Caki2 (cell line): Measurements from ENCODE around the gene ZNF48. TPM values are rescaled to one million over a fixed set of nuclear protein-coding genes. Genes with fewer than 3 reads are reported as not detected.

Experiments used
- DNase-seq: peaks from one replicate; pipeline ENCODE4 v3.0.0-alpha.2; 2015; ENCODE audit warnings: low read depth
- in situ Hi-C: cut with HindIII; loops from 2 replicates; pipeline ENCODE4 v1.10.0; 2016; ENCODE audit warnings: low sequenced_read_pairs, low pct_unique_long_range_greater_than_20kb, mixed read lengths
- total RNA-seq: library from RNA; depleted of rRNA; stranded (reverse); fragments of >200 nt; shearing (Covaris generic); gene quantifications from 2 replicates; pipeline ENCODE4 v1.2.3, GENCODE V29; 2014; ENCODE audit warnings: low replicate concordance; rRNA removed

The ZNF48 gene
- total RNA-seq: 34.6 and 35.6 TPM in 2 replicates

DNA sequence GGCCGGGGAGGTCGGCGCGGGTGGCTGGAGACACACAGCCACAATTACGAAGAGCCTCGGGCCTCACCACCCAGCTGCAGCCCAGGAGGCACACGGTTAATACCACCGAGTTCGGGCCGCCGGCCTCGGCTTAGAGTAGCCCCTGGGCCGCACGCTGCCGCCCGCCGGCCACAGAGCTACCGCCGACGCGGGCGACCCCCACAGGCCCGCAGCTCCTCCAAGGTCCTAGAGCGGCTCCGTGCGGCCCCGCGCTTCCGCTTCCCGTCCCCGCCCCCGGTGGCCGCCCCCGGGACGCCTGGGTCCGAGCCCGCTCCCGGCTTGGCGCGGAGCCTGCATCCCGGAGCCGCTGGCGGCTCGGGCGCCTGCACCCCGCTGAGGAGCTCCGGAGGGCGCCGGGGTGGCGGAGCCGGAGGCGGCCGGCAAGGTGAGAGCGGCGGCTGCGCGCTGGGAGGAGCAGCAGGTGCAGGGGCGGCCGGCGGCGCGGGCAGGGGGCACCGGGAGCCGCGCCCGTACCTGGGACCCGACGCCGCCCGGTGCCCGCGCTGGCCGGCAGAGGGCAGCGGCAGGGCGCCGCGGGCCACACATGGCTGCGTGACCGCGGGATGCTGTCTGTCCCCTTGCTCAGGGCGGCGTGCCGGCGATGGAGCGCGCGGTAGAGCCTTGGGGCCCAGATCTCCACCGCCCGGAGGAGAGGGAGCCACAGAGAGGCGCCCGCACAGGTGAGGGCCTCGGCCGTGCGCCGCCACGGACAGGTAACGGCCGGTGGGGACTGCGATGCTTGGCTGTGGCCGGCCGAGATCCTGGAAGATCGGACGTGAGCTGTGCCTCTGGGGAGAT is at the start of gene ZNF48:
Gene ZNF48, plus strand, starts transcription at position 266 of the 837 bp plus-strand sequence. Its CDS starts 375 bp downstream, at position 641.
- in situ Hi-C loops: no loop called here
- peak; percentile 91 for DNase-seq

DNA sequence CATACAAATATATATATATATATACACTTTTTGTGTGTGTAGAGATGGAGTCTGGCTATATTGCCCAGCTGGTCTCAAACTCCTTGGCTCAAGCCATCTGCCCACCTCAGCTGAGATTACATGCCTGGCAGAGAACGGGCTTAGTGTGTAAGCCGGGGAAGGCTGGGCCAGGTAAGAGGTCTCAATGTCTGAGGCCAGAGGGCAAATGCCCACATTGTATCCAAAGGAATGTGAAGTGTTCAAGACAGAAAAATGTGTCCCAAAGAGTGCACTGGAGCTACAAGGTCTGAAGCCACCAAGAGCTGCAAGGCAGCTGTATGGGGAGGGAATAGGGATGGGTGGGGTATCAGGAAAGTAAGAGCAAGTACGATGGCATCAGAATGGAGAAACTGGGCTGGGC is 48.9 kb upstream of the ZNF48 start:
- no peak for DNase-seq
- in situ Hi-C loops: no loop called here

DNA sequence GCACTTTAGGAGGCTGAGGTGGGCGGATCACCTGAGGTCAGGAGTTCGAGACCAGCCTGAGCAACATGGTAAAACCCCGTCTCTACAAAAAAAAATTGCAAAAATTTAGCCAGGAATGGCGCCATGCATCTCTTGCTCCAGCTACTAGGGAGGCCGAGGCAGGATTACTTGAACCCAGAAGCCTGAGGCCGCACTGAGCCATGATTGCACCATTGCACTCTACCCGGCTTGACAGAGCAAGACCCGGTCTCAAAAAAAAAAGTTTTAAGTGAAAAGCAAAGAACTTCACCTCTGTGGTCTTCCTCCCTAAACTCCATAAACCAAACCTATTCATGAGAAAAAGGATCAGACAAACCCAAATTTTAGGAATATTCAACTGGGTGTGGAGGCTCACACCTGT is 47.1 kb upstream of the ZNF48 start:
- in situ Hi-C loops: no loop called here
- DNase-seq: no peak

DNA sequence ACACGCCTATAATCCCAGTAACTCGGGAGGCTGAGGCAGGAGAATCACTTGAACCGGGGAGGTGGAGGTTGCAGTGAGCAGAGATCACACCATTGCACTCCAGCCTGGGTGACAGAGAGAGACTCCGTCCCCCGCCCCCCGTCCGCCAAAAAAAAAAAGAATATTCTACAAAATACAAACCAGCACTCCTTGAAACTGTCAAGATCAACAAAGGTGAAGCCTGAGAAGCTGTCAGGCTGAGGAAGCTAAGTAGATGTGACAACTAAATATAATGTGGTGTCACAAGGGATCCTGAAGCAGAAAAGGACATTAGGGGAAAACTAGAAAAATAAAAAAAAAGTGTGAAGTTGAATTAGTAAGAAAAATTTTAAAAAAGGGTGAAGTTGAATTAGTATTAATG is 46.3 kb upstream of the ZNF48 start:
- in situ Hi-C loops: no loop called here
- DNase-seq: no peak

DNA sequence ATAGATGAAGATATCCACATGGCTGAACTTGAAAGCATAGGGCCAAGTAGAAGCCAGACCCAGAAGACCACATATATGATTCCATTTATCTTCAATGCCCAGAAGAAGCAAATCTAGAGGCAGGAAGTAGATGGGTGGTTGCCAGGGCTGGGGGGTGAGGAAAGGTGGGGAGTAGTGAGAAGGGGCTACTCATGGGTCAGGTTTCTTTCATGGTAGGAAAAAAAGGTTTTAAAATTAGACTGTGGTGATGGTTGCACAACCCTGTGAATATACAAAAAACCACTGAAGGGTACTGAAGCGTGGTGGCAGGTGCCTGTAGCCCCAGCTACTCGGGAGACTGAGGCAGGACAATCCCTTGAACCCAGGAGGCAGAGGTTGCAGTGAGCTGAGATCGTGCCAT is 45.5 kb upstream of the ZNF48 start:
- in situ Hi-C loops: no loop called here
- no peak for DNase-seq

DNA sequence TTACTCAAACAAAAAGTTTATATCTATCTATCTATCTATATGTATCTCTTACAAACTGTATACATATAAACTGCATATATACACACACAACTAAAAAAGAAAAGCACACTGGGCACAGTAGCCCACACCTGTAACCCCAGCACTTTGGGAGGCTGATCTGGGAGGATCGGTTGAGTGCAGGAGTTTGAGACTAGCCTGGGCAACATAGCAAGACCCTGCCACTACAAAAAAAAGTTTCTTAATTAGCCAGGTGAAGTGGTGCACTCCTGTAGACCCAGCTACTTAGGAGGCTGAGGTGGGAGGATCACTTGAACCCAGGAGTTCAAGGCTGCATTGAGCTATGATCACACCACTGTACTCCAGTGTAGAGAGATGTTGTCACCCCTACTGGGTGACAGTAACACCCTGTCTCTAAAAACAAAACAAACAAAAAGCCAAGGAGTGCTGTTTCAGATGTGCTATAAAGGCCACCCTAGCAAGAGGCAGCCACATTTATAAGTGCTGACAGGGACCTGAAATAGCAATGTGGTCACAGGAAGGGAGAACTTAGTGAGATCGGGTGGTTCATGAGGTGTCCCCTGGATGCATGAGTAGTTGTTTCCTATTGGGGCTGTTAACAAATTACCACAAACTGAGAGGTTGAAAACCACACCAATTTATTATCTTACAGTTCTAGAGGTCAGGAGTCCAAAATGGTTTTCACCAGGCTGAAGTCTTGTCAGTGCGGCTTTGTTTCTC is 44.9 kb upstream of the ZNF48 start:
- no peak for DNase-seq
- in situ Hi-C loops: no loop called here

DNA sequence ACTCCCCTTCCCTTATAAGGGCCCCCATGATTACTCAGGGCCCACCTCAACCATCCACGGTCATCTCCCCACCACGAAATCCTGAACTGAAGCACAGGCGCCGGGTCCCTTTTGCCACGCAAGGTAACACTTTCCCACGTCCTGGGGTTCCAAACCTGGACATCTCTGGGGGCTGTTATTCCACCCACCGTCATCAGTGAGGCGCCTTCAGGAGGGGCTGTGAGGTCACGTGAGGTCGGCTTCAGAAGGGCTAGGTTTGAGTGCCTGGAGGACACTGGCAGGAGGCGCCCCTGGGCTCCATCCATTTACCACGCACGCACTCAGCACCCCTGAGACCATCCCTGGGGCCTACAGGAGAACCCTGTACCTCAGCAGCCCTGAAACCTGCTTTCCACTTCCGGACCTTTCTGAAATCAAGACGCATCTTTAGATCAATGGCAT is 44.2 kb upstream of the ZNF48 start:
- in situ Hi-C loops: no loop called here

DNA sequence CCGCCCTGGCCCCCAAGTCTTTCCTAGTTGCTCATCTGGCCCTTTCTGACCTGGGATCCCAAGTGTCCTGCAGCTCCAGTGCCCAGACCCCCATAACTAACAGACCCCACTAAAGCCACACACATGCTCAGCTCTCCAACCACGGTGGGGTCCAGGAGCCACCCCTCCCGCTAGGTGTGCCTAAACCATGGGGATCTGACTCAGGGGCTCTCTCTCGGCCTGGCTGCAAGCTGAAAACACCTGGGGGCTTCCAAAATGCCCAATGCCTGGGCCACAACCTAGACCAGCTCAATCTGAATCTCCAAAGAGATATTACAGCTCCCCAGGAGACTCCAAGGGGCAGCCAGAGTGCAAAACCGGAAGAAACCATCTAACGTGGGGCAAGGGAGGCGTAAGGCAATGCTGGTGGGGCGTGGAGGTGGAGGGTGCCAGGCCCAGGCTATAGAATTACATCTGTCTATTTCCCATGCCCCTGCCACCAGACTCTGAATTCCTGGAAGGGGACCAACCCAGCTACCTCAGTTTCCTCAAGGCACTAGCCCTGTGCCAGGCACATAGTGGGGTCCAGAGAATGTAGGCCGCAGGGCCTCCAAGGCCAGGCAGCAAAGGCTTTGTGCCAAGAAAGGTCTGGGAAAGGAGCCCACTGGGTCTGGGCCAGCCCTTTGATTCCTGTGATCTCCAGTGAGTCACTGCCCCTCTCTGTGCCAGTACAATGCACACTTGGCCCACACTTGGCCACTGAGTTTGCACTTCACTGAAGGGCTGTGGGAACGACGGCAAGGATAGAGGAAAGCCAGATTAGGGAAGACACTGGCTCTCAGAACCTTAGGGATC is 43.4 kb upstream of the ZNF48 start:
- DNase-seq: no peak
- in situ Hi-C loops: no loop called here

More for the DNA sequence above, 44.2 kb upstream of the ZNF48 start:
- no peak for DNase-seq

DNA sequence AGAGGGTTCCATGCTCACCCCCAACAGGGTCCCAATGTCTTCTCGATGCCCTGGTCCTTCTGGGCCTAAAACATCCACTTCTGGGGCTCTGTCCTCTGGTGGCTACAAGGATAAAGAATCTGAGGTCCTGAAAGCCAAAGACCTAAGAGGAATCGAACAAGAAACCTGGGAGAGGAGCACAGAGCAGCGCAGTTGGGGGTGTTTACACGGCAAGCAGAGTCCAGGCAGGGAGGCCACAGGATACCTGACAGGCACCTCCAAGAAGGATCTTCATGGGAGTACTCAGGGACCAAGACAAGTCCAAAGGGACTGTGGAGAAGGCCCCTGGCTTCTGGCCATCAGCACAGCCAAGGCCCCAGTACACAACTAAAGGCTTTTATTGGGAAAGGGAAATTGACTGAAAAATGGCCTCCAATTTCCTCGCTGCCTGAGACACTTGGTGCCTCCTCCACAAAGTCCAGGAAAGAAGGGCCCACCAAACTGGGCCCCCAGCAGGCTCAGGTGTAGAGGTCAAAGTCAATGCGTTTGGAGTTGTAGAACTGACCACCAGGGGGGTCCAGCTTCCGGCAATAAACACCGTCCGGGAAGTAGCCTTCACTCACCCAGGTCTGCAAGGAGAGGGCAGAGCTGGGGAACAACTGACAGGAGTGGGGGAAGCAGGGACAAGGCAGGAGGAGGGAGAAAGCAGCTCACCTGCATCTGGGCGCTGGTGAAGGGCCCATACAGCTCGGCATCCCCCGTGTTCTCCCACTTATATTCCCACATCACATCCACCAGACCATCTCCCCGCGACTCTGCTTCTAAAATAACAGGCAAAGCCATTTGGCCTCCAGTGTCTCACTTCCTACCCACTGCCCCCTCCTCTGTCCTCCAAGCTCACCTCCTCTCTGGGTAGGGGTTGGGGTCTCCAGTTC is 42.5 kb upstream of the ZNF48 start:
- no peak for DNase-seq
- in situ Hi-C loops: no loop called here

DNA sequence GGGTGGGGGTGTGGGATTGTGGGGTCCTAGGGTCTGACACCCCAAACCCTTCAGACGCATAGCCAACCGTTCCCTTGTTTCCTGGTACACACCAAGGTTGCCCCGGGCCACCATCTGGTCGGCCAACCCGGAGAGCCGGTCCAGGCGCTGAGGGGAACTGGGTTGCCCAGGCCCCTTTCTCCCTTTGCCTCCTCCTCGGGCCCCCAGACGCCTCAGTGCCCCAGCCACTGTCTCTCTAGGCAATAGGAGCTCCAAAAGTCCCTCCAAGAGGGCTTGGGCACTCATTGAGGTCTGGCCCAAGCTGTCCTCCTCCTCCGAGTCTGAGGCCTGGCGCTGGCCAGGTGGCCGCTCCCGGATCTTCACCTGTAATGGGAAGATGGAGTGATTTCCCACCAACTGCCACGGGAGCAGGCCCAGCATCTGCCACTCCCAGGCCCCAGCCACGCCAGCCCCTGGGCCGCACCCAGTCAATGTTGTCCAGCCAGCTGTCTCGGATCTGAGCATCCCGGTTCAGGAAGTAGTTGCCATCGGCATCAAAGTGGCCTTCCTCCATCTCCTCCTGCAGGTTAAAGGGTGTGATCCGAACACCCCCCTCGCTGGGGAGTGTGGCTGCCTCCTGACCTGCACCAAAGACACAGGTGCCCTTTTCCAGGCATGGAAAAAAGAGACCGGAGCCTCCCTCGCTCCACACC is 41.6 kb upstream of the ZNF48 start:
- in situ Hi-C loops: no loop called here
- no peak for DNase-seq

DNA sequence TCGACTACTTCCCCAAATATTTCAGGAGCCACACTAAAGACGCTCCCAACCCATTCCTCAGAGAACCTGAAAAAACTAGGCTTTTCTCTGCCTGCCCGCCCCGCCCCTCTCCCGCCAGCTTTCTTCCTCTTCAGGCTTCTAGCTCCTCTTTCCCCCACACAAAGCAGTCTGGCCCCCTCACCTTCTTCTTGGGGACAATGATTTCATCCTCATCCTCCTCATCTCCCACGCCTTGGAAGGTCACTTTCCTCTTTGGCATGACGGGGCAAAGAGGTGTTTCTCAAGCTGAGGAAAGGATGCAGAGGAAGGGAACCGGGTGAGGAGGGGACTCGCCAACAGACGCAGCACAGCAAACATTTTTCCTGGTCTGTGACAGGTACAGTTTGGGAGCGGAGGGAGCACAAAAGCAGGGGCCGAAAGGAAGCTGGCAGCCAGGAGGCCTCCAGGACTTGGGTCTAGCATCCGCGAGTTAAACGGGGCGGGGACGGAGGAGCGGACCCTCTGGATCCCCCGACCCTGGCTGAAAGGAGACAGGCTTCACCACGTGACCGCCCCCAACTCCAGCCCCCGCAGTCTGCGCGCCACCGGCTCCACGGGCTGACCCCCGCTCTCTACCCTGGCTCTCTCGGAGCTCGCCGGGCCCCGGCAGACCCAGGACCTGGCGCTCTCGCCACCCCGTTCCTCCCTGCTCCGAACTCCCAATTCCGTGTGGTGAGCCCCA is 40.6 kb upstream of the ZNF48 start:
- no peak for DNase-seq
- in situ Hi-C loops: no loop called here

DNA sequence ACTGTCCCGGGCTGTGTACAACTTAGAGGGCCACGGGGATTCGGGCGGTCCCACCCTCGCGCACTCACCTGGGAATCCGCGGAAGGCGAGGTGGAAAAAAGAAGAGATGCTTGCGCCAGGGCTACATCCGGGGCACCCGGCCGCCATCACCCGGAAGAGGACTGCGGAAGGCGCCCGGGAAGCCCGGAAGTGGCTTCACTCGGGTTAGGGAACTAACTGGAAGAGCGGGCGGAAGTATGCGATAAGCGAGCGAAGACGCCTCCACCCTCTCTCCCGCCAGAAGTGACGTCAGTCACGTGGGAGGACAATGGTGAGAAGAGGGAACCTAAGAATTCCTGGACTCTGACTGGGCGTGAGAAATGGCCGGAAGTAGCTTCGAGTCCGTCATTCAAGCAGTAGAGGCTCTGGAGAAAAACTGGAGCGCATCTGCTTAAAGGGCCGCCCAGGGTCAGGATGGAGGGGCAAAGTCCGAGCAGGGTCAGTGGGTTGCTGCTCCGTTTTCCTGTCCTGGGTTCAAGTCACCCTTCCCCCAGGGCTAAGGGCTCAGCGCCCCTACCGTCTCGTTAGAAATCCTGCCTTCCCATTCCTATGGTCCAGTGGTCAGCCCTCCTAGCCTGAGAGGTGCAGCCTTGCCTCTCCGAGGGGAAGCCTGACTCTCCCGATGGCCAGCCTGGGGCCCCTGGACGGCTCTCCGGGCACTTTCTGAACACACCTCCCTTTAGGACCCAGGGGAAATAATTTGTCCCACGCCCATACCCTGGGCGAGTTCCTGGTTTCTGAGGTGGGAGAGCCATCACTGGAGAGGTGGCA is 39.9 kb upstream of the ZNF48 start, which contains the start of gene CD2BP2:
Gene CD2BP2, minus strand, starts transcription at position 165 of the 810 bp plus-strand sequence. CDS start 627 bp downstream, outside the sequence.
- in situ Hi-C loops: no loop called here
- peak; percentile 100 for DNase-seq

DNA sequence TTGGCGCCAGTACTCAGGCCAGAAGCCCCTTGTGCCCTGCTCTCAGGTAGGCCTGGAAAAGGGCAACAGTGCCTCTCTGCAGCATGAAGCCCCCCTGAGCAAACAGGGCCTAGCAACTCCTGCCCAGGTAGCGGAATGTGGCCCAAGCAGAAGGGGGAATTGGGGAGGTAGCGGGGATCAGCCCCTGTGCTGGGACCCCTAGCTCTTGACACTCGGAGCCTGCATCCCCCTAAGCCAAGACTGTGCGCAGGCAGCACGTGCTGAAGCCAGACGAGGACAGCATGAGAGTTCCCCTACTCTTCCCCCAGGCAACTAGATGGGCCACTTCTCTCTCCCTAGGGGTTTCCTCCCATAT is 39.3 kb upstream of the ZNF48 start:
- in situ Hi-C loops: no loop called here
- no peak for DNase-seq

DNA sequence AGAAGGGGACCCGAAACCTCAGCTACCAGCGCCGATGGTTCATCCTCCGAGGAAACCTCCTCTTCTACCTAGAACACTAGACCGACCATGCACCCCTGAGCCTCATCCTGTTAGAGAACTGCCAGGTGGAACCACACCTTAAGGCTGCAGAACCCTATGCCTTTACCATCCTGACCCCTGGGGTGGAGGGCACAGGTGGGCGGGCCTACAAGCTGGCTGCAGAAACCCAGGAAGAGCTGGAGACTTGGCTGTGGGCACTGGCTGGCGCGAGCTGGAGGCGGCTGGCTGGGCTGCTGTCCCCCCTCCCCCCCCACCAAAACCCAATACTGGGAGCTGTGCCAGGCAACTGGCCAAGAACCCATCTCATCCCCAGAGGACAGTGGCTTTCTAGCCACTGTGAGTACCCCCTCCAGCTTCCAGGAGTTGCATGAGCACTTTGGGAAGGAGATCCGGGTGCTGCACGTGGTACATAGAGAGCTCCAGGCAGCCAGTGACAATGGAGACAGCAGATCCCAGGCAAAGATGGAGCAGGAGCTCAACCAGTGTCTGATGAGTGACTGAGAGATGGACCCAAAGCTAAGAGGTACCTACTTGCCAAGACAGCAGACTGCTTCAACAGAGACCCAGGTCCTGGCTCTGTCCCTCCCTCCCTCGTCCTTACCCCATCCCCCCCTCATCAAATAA is 38.7 kb upstream of the ZNF48 start:
- peak; percentile 43 for DNase-seq
- in situ Hi-C loops: no loop called here

DNA sequence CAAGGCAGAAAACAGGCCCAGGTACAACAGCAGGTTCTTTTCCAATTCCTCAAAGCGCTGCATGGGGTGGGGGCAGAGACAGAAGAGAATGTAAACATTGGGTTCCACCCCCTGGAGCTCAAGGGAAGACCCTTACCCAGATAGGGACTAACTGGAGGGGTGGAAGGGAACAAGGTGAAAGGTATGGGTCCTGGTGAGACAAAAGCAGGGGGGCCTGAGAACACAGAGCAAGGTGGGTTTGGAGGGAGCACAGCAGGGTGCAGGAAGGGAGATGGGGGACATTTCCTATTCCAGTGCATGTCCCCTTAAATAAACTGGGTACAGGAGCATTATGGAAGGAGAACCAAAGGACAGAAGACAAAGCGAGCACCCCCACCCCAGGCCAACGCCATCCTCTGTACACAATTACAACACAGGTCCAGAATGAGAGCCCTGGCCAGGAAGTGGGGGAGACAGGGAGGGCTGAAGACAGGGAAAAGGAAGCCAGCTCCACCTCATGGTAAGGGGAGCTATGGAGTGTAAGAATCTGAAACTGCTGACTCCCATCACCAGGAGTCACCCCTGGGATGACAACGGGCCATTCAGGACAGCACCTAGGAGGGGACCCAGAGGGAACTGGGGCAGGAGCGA is 38.0 kb upstream of the ZNF48 start:
- no peak for DNase-seq
- in situ Hi-C loops: no loop called here
